ENCODE results near the gene SPDYE17. TPM values are rescaled to one million over a fixed set of nuclear protein-coding genes. Genes with fewer than 3 reads are reported as not detected.
"Not testable (repeated sequence)": the region's sequence is repeated elsewhere in the genome, so short reads cannot be mapped to it uniquely, and the experiment has no call there.

Gene SPDYE17
- total and polyA plus RNA-seq, 12 donors = not detected

DNA sequence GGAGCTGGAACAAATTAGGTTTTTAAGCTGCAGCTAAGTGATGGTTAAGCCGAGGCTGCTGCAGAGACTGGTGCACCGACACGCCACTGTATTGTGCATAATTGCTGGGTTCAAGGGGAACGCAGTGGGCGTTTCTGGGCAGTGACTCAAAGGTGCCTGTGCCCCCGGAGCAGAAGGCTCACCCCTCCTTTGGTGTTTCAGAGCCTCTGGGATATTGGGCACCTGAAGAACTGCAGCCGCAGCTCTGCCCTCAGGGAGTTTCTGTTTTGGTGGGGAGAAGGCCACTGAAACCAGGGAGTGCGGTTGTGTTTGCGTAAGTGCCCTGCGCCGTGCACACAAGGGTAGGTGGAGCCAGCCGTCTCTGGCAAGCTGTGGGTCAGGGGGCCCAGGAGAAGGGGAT, 57.8 kb downstream of the SPDYE17 start:
- intact Hi-C loops (cut with DNase I); H3K4me1 ChIP-seq; H3K27ac ChIP-seq; ATAC-seq; H3K27me3 ChIP-seq; DNase-seq; H3K4me3 ChIP-seq; H3K9me3 ChIP-seq: not testable (repeated sequence)
- H3K36me3 ChIP-seq = peaks cover 0 to 15% (median 0%) of the 10 kb centered on the region in 9 donors
- WGBS, 2 donors = 86 to 96% methylated on average over 5 to 6 of the region's 12 CpGs

- DNase-seq; H3K4me1 ChIP-seq; H3K9me3 ChIP-seq; H3K36me3 ChIP-seq; H3K4me3 ChIP-seq; intact Hi-C loops (cut with DNase I); ATAC-seq; H3K27me3 ChIP-seq; H3K27ac ChIP-seq: not testable (repeated sequence)
- 79 to 93% methylated on average over 7 to 8 of the region's 8 CpGs for WGBS, 2 donors
Observed at GRCh38 chr7:76972391-76972790, 59.8 kb downstream of the SPDYE17 start.

Other genes with a start within 250 kb of the SPDYE17 start
- under 1 TPM in 5 of 10 donors, not detected in 5; 0.33 to 0.92 (median 0.46) TPM for gene SPDYE18, start 30.2 kb upstream of the SPDYE17 start, total RNA-seq
- gene SPDYE18, start 30.2 kb upstream of the SPDYE17 start, polyA plus RNA-seq = under 1 TPM; 0.17 to 0.29 TPM
- 10 to 100 TPM in 2 of 10 donors, 1 to 10 TPM in 8; 5.1 to 10.8 (median 7.0) TPM for gene CCDC146, start 90.3 kb upstream of the SPDYE17 start, total RNA-seq
- gene CCDC146, start 90.3 kb upstream of the SPDYE17 start, polyA plus RNA-seq = 1 to 10 TPM; 1.7 to 7.5 TPM
- gene FGL2, start 167.5 kb upstream of the SPDYE17 start, total RNA-seq = 10 to 100 TPM in 5 of 10 donors, 1 to 10 TPM in 5; 5.8 to 41.3 (median 10.1) TPM
- gene FGL2, start 167.5 kb upstream of the SPDYE17 start, polyA plus RNA-seq = 1 to 10 TPM; 3.4 to 4.5 TPM

Data from heart right ventricle (tissue), 16 donors.